NK-92 treated with Interleukin-12 subunit alpha and Interleukin-12 subunit beta, amount 100 ng/mL, for 24 hours (cell line): ENCODE measurements around the gene TNIK.
"Not testable (repeated sequence)": the region's sequence is repeated elsewhere in the genome, so short reads cannot be mapped to it uniquely, and the experiment has no call there.

Experiments used
- DNase-seq: peaks from one replicate; lab custom pipeline; 2025; lab: John Stamatoyannopoulos, UW

The TNIK gene

GRCh38 chr3:171445620-171446204 lies 14.5 kb downstream of the TNIK start:
- no peak for DNase-seq

GRCh38 chr3:171444001-171444690 lies 16.1 kb downstream of the TNIK start:
- DNase-seq, result no peak

- DNase-seq, result no peak
Measured at GRCh38 chr3:171443211-171443957, 16.8 kb downstream of the TNIK start.

- no peak for DNase-seq
Measured at GRCh38 chr3:171442184-171442583, 18.0 kb downstream of the TNIK start.

- DNase-seq, result no peak
Measured at GRCh38 chr3:171441381-171441780, 18.8 kb downstream of the TNIK start.

- no peak for DNase-seq
Measured at GRCh38 chr3:171439996-171440395, 20.2 kb downstream of the TNIK start.

GRCh38 chr3:171437115-171437756 lies 23.0 kb downstream of the TNIK start:
- DNase-seq, result no peak

GRCh38 chr3:171436380-171436779 lies 23.8 kb downstream of the TNIK start:
- no peak for DNase-seq

- DNase-seq, result no peak
Measured at GRCh38 chr3:171435757-171436156, 24.4 kb downstream of the TNIK start.

- no peak for DNase-seq
Measured at GRCh38 chr3:171435143-171435542, 25.1 kb downstream of the TNIK start.

GRCh38 chr3:171432548-171432947 lies 27.7 kb downstream of the TNIK start:
- DNase-seq, result no peak

- no peak for DNase-seq
Measured at GRCh38 chr3:171431550-171431949, 28.7 kb downstream of the TNIK start.

- no peak for DNase-seq
Measured at GRCh38 chr3:171430530-171430929, 29.7 kb downstream of the TNIK start.

GRCh38 chr3:171429635-171430034 lies 30.6 kb downstream of the TNIK start:
- no peak for DNase-seq

GRCh38 chr3:171428892-171429291 lies 31.3 kb downstream of the TNIK start:
- no peak for DNase-seq

- DNase-seq, result no peak
Measured at GRCh38 chr3:171428321-171428787, 31.9 kb downstream of the TNIK start.

- DNase-seq, result no peak
Measured at GRCh38 chr3:171427771-171428320, 32.4 kb downstream of the TNIK start.

GRCh38 chr3:171424063-171424462 lies 36.1 kb downstream of the TNIK start:
- not testable (repeated sequence) for DNase-seq

- DNase-seq, result not testable (repeated sequence)
Measured at GRCh38 chr3:171422855-171423254, 37.4 kb downstream of the TNIK start.

- DNase-seq, result no peak
Measured at GRCh38 chr3:171420667-171421066, 39.5 kb downstream of the TNIK start.

- no peak for DNase-seq
Measured at GRCh38 chr3:171419457-171419856, 40.7 kb downstream of the TNIK start.

- DNase-seq, result no peak
Measured at GRCh38 chr3:171417813-171418212, 42.4 kb downstream of the TNIK start.
